Measurements from ENCODE around the gene NRXN3.

NRXN3 gene

GRCh38 chr14:79256380-79256779 lies 1086.2 kb downstream of the NRXN3 start:
- in situ Hi-C loops (cut with MboI; ENCODE audit: low sequenced_read_pairs), result no loop called here

- in situ Hi-C loops (cut with MboI; ENCODE audit: low sequenced_read_pairs), result no loop called here
These were observed 1090.2 kb downstream of the NRXN3 start for GRCh38 chr14:79260406-79260805.

DNA sequence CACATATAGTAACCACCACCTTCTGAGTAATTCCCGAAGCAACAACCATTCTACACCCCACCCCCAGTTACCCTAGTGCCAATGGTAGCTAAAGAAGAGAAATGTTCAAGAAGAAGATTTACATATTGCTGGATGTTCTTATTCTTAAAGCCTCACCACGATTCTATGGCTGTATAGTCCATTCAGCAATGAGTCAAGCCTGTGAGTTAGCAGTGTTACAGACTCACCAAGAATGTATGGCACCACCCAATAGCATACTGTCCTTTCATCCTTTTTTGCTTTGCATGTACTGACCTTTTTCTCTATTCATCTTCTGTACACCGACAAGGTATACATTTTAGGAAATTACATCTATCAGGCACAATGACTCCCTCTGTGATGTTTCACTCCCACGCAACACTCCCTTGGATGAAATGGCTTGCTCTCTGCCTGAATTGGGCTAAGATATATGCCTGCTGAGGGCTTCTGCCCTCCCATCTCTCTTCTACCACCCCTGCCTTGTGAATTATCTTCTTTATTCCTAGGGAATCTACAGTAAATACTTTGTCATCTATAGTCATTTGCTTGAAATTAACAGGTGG lies 1095.3 kb downstream of the NRXN3 start:
- in situ Hi-C loops (cut with MboI; ENCODE audit: low sequenced_read_pairs), result no loop called here

- in situ Hi-C loops (cut with MboI; ENCODE audit: low sequenced_read_pairs), result no loop called here
These were observed 1100.2 kb downstream of the NRXN3 start for GRCh38 chr14:79270361-79270760.

- in situ Hi-C loops (cut with MboI; ENCODE audit: low sequenced_read_pairs), result no loop called here
These were observed 1100.9 kb downstream of the NRXN3 start for GRCh38 chr14:79271122-79271521.

- in situ Hi-C loops (cut with MboI; ENCODE audit: low sequenced_read_pairs), result no loop called here
These were observed 1104.6 kb downstream of the NRXN3 start for GRCh38 chr14:79274641-79275291.

DNA sequence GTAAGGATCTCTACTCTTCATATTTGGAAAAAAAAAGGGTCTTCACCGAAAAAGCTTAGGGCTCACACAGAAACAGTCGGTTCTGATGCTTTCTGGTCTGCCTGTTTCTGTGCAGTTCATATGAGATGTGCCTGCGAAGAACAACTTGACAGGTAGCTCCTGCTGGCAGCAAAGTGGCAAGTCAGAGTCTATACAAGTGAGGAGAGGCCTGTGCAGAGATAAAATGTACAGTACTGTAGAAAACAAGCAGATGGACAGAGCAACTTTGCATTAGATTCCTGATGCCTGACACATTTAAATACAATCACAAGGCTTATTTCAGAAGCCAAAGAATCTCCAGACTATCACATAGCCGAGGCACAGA lies 1105.1 kb downstream of the NRXN3 start:
- in situ Hi-C loops (cut with MboI; ENCODE audit: low sequenced_read_pairs), result no loop called here

GRCh38 chr14:79278286-79278797 lies 1108.2 kb downstream of the NRXN3 start:
- in situ Hi-C loops (cut with MboI; ENCODE audit: low sequenced_read_pairs), result no loop called here

- in situ Hi-C loops (cut with MboI; ENCODE audit: low sequenced_read_pairs), result no loop called here
These were observed 1108.8 kb downstream of the NRXN3 start for GRCh38 chr14:79278798-79279644.

DNA sequence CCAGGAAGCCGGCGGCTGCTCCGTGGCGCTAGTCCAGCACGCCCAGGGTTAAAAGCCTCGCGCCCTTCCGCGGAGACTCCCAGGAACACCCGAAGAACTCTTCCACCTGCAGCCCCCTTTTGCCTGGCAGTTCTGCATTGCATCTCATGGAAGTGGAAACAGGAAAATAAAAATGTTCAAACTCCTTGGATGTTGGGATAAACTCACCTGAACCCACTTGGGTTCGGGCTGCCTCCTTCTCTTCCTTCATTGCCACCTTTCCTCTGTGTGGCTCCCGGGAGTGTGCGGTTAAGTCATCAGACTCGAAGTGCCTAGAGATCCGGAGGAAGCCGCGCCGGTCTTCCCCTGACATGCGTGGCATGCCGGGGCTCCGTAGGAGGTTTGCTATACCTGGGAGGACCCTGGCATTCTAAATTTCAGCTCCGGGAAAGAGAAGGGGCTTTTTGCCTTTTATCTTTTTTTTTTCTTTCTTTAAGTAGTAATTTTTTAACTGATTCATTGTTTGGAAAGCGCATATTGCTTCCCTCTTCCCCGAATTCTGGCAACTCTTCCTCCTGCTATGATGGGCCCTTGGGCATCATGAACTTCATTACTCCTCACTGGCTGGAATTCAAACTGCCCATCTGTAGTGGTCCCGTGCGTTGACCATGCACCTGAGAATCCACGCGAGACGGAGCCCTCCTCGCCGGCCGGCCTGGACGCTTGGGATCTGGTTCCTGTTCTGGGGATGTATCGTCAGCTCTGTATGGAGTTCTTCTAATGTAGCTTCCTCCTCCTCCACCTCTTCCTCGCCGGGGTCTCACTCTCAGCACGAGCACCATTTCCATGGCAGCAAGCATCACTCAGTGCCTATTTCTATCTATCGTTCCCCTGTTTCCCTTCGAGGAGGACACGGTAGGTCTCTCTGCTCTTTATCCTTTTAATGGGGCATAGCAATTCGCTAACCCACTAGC lies 1109.7 kb downstream of the NRXN3 start:
- in situ Hi-C loops (cut with MboI; ENCODE audit: low sequenced_read_pairs), result no loop called here

DNA sequence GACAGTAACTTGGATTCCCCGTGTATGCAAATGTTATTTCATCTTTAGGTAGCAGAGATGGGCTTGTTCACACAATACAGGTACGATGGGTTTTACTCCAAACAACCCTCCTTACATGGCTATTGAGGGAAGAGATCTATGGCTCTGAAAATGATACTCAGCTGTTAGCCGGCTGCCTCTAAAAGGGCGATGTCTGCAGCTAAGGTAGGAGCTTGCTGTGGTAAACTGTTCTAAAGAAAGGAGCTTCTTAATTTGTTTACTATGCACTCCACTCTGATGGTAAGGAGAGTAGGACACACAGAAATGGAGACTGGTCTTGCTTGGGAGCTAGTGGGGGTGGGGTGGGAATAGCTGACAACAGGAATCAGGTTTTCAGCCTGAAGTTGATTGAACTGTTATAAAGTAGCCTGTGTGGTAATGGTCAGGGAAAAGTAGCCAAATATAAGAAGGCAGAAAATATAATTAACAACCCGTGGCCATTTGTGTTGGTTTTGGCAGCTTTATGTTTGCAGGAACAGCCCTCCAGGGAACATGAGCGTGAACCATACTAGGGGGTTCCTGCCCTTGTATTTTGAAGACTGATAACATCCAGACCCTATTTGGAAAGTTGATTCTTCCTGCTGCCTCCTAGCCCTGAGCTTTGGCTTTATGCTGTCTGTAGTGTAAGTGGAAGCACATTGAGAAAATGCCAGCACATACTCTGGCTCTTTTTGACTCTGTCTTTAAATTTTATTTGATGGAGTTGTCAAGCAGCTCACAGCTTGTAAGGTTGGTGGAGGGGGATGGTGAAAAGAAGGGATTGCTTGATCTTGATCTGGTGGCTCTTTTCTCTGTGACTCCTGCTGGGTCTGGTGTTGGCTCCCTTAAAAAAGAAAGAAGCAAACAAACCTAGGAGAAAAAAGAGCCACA lies 1111.3 kb downstream of the NRXN3 start:
- in situ Hi-C loops (cut with MboI; ENCODE audit: low sequenced_read_pairs), result no loop called here

- in situ Hi-C loops (cut with MboI; ENCODE audit: low sequenced_read_pairs), result no loop called here
These were observed 1114.4 kb downstream of the NRXN3 start for GRCh38 chr14:79284621-79285020.

GRCh38 chr14:79285263-79285662 lies 1115.1 kb downstream of the NRXN3 start:
- in situ Hi-C loops (cut with MboI; ENCODE audit: low sequenced_read_pairs), result no loop called here

GRCh38 chr14:79287976-79288375 lies 1117.8 kb downstream of the NRXN3 start:
- in situ Hi-C loops (cut with MboI; ENCODE audit: low sequenced_read_pairs), result no loop called here

DNA sequence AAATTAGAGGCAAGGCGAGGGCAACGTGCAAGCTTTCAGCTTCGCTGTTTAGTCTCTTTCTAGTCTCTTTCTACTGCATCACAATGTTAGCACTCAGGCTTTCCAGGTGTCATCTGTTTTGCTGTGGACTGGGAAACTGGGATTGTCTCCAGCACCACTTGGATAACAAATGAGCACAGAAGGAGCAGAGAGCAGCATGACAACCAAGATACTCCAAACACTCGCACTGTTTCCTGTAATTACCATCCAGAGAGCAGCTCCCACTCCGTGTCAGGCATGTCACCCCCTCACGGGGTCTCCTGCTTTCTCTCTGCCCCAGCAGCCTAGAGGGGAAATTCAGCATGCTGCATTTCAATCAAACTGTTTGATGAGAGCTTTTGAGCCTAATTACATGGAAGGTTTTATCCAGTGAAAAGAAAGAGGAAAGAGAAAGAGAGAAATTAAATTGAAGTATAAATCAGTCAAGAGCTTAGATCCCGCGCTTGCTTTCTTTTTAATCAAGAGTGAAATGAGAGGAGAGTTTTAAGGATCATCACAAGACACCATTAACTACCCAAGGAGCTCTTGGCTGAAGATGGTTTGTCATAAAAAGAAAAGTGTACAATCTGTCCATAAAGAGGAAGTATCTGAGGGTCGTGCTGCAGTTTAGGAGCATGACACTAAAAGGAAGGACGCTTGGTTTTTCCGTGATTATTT lies 1123.5 kb downstream of the NRXN3 start:
- in situ Hi-C loops (cut with MboI; ENCODE audit: low sequenced_read_pairs), result no loop called here

DNA sequence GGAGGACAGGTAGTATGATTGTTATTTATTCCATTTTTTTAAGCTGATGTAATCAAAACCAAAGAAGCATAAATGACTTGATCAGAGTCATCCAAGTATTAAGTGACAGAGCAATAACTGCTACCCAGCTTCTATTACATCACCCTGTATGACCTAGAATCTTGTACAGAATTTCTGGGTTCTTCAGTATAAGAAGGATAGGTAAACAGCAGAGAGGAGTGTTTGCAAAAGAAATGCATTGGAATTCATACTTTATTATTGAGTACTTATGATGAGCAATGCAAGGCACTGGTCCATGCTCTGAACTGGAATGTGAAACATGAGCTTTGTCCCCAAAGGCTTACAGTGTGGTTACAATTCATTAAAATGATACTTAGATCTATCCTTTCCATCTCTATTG lies 1124.3 kb downstream of the NRXN3 start:
- in situ Hi-C loops (cut with MboI; ENCODE audit: low sequenced_read_pairs), result no loop called here

GRCh38 chr14:79295385-79295784 lies 1125.2 kb downstream of the NRXN3 start:
- in situ Hi-C loops (cut with MboI; ENCODE audit: low sequenced_read_pairs), result no loop called here

GRCh38 chr14:79298373-79298772 lies 1128.2 kb downstream of the NRXN3 start:
- in situ Hi-C loops (cut with MboI; ENCODE audit: low sequenced_read_pairs), result no loop called here

GRCh38 chr14:79299162-79299561 lies 1129.0 kb downstream of the NRXN3 start:
- in situ Hi-C loops (cut with MboI; ENCODE audit: low sequenced_read_pairs), result no loop called here

Measured in HL-60/S4 treated with retinoic acid at 250 ng/mL for 4 days and 3 days (cell line).